IMR-90 (cell line): ENCODE measurements around the gene ARID4A. TPM values are rescaled to one million over a fixed set of nuclear protein-coding genes. Genes with fewer than 3 reads are reported as not detected.

ENCODE experiments used
- ATAC-seq: fragments of 200-7000 bp; cut with Tn5 transposase; 2 replicates; pipeline ENCODE4 v1.9.1; 2020; ENCODE audit warnings: low read depth, mild to moderate bottlenecking, moderate library complexity
- BruUV-seq: library from RNA; stranded (reverse); fragments of 400-500 nt; replicated peaks from 2 replicates; lab custom pipeline; 2021; lab: Mats Ljungman, UMichigan
- CTCF ChIA-PET: fragments of 300-600 bp; formaldehyde crosslinking; extraction: SDS; loops from one replicate; lab custom pipeline; 2021; ENCODE audit warnings: antibody characterized with exemption; lab: Yijun Ruan, JAX
- POLR2A ChIA-PET: fragments of 300-600 bp; sonication (Branson Sonifier 250); formaldehyde crosslinking; loops from one replicate; lab custom pipeline; 2022; ENCODE audit warnings: antibody characterized with exemption; ENCODE audit not compliant: unreplicated experiment; lab: Charles Lee
- DNase-seq: peaks from one replicate; pipeline ENCODE4 v3.0.0; 2013
- H2AFZ ChIP-seq: replicated peaks from 2 replicates; pipeline ENCODE3; 2013; ENCODE audit warnings: low read length, mild to moderate bottlenecking; ENCODE audit not compliant: poor library complexity
- H2AK5ac ChIP-seq: 2 replicates; pipeline ENCODE4 v1.6.1; 2013; ENCODE audit warnings: low read depth, low read length, inconsistent platforms
- H2AK9ac ChIP-seq: replicated peaks from 2 replicates; pipeline ENCODE3; 2013; ENCODE audit warnings: mild to moderate bottlenecking, low read depth, low read length, moderate library complexity; ENCODE audit not compliant: poor library complexity
- H2BK120ac ChIP-seq: 2 replicates; pipeline ENCODE4 v1.6.1; 2013; ENCODE audit warnings: low read depth, low read length, inconsistent platforms
- H2BK15ac ChIP-seq: 3 replicates; pipeline ENCODE4 v1.6.1; 2013; ENCODE audit warnings: low read depth, low read length, inconsistent platforms
- H2BK20ac ChIP-seq: 2 replicates; pipeline ENCODE4 v1.6.1; 2013; ENCODE audit warnings: low read depth, mild to moderate bottlenecking, inconsistent platforms, low read length, moderate library complexity
- H2BK5ac ChIP-seq: 2 replicates; pipeline ENCODE4 v1.6.1; 2013; ENCODE audit warnings: mild to moderate bottlenecking, low read depth, low read length, inconsistent platforms; ENCODE audit not compliant: poor library complexity, severe bottlenecking
- H3K14ac ChIP-seq: replicated peaks from 2 replicates; pipeline ENCODE4 v1.6.1; 2013; ENCODE audit warnings: low read depth, low read length, inconsistent platforms
- H3K18ac ChIP-seq: 2 replicates; pipeline ENCODE4 v1.6.1; 2013; ENCODE audit warnings: low read depth, low read length, control low read depth
- H3K23ac ChIP-seq: 2 replicates; pipeline ENCODE4 v1.6.1; 2013; ENCODE audit warnings: low read depth, low read length, inconsistent platforms
- H3K27ac ChIP-seq: 2 replicates; pipeline ENCODE4 v1.5.1; 2013; ENCODE audit warnings: mild to moderate bottlenecking, control low read depth, low read length; ENCODE audit not compliant: insufficient read depth
- H3K27me3 ChIP-seq: 2 replicates; pipeline ENCODE4 v1.6.1; 2013; ENCODE audit warnings: low read length; ENCODE audit not compliant: control insufficient read depth, insufficient read depth
- H3K36me3 ChIP-seq: 2 replicates; pipeline ENCODE4 v1.6.1; 2013; ENCODE audit warnings: low read length, mixed read lengths; ENCODE audit not compliant: control insufficient read depth, insufficient read depth
- H3K4ac ChIP-seq: 2 replicates; pipeline ENCODE4 v1.6.1; 2013; ENCODE audit warnings: low read depth, low read length, inconsistent platforms
- H3K4me1 ChIP-seq: 2 replicates; pipeline ENCODE4 v1.6.1; 2013; ENCODE audit warnings: low read length, mixed read lengths; ENCODE audit not compliant: control insufficient read depth, insufficient read depth
- H3K4me2 ChIP-seq: 2 replicates; pipeline ENCODE4 v1.6.1; 2013; ENCODE audit warnings: low read depth, mild to moderate bottlenecking, control low read depth, low read length, moderate library complexity
- H3K4me3 ChIP-seq: 2 replicates; pipeline ENCODE4 v1.5.1; 2013; ENCODE audit warnings: low read depth, mild to moderate bottlenecking, control low read depth, low read length, moderate library complexity; ENCODE audit not compliant: insufficient read depth
- H3K56ac ChIP-seq: 2 replicates; pipeline ENCODE4 v1.6.1; 2013; ENCODE audit warnings: low read length, inconsistent platforms; ENCODE audit not compliant: insufficient read depth; ENCODE audit errors: extremely low read depth
- H3K79me1 ChIP-seq, 2 experiments: 2 replicates each; pipeline ENCODE4 v1.6.1; 2013; ENCODE audit warnings: low read length in 2 of 2, inconsistent platforms in 1 of 2, low read depth in 1 of 2
- H3K9ac ChIP-seq: 2 replicates; pipeline ENCODE4 v1.6.1; 2013; ENCODE audit warnings: low read depth, low read length, control low read depth
- H3K9me1 ChIP-seq: 2 replicates; pipeline ENCODE4 v1.6.1; 2013; ENCODE audit warnings: low read length, inconsistent platforms; ENCODE audit not compliant: insufficient read depth
- H3K9me3 ChIP-seq: 2 replicates; pipeline ENCODE4 v1.6.1; 2013; ENCODE audit warnings: low read length; ENCODE audit not compliant: control insufficient read depth, insufficient read depth
- H4K20me1 ChIP-seq: 2 replicates; pipeline ENCODE4 v1.6.1; 2013; ENCODE audit warnings: low read length, inconsistent platforms; ENCODE audit not compliant: insufficient read depth
- H4K5ac ChIP-seq: 2 replicates; pipeline ENCODE4 v1.6.1; 2013; ENCODE audit warnings: mild to moderate bottlenecking, low read depth, low read length, control low read depth
- H4K8ac ChIP-seq, 2 experiments: 2 replicates each; pipeline ENCODE4 v1.6.1; 2013; ENCODE audit warnings: low read depth in 2 of 2, low read length in 2 of 2, control low read depth in 1 of 2, inconsistent platforms in 1 of 2
- H4K91ac ChIP-seq: 2 replicates; pipeline ENCODE4 v1.6.1; 2013; ENCODE audit warnings: low read depth, low read length, inconsistent platforms; ENCODE audit not compliant: insufficient read depth
- CEBPB ChIP-seq: IDR thresholded peaks from 2 replicates; pipeline ENCODE4 v1.6.1; 2012; ENCODE audit warnings: low read depth, low read length, improper control_type of control experiment
- MXI1 ChIP-seq: IDR thresholded peaks from 2 replicates; pipeline ENCODE4 v1.6.1; 2012; ENCODE audit warnings: low read depth, mild to moderate bottlenecking, low read length, moderate library complexity, borderline replicate concordance
- RFX5 ChIP-seq: IDR thresholded peaks from 2 replicates; pipeline ENCODE4 v1.8.0; 2012; ENCODE audit warnings: low read depth, mild to moderate bottlenecking, low read length, moderate library complexity
- WGBS, 2 experiments: methylation state at CpG; one replicate each; pipeline versions ENCODE4 v1.1.5 to v1.1.7; 2013; ENCODE audit warnings: missing lambda C conversion rate in 2 of 2; ENCODE audit not compliant: insufficient read length in 1 of 2; ENCODE audit errors: extremely low coverage in 2 of 2; 5-methylcytosine and 5-hydroxymethylcytosine counted together
- dilution Hi-C: fragments of 300-500 bp; cut with HindIII; formaldehyde crosslinking; loops from one replicate; pipeline ENCODE4 v1.14.3; 2018; ENCODE audit warnings: low sequenced_read_pairs; ENCODE audit not compliant: unreplicated experiment
- in situ Hi-C: fragments of 300-500 bp; cut with MboI; formaldehyde crosslinking; loops from 3 replicates; pipeline ENCODE4 v1.14.3; 2019; ENCODE audit warnings: low sequenced_read_pairs, inconsistent platforms, mixed read lengths
- intact Hi-C: fragments of 100-400 bp; cut with micrococcal nuclease; formaldehyde crosslinking; loops from 2 replicates; pipeline ENCODE4 v1.10.0; 2022
- polyA plus RNA-seq, 3 experiments: library from polyadenylated mRNA; depleted of rRNA; stranded (reverse); fragments of >200 nt; gene quantifications; 2 replicates each; pipeline ENCODE4 v1.2.3, GENCODE V29; 2012; ENCODE audit warnings: low replicate concordance in 1 of 3
- total RNA-seq: library from RNA; depleted of rRNA; stranded (reverse); fragments of >200 nt; gene quantifications from 2 replicates; pipeline ENCODE4 v1.2.3, GENCODE V29; 2012

Gene ARID4A
- total and polyA plus RNA-seq, 2 of the 4 experiments (the other 2 are of a cell fraction), result 3.3 to 3.8 TPM

DNA sequence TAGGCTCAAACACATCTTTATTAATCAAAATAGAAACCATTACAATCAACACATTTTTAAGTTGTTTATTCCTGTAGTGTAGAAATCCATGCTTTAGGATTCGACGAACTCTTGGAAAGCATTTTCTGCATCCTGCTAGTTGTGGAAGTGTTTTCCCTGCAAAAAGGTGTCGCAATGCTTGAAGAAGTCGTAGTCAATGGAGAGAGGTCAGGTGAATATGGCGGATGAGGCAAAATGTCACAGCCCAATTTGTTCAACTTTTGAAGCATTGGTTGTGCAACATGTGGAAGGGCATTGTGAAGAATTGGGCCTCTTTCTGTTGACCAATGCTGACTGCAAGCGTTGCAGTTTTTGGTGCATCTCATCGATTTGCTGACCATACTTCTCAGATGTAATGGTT is 4.2 kb upstream of the ARID4A start:
- H3K9me3 ChIP-seq, result no peaks in the 10 kb centered on the region
- CTCF ChIA-PET, result no interaction called here
- H2BK20ac ChIP-seq, result no peak overlapping the region
- H3K36me3 ChIP-seq, result peaks cover 30% of the 10 kb centered on the region
- H3K9me1 ChIP-seq, result peaks cover 7% of the 10 kb centered on the region; the same call in 1 of the 2 replicates
- H4K8ac ChIP-seq, result no peak overlapping the region
- 95% methylated on average over 6 of the region's 7 CpGs; no CpG with 5 or more reads in 1 of the 2 experiments for WGBS, 2 experiments
- no peak overlapping the region for H2AK9ac ChIP-seq
- no peaks in the 10 kb centered on the region for H3K27me3 ChIP-seq
- H4K91ac ChIP-seq, result no peak overlapping the region
- H2BK5ac ChIP-seq, result no peak overlapping the region
- no peak overlapping the region for H3K27ac ChIP-seq
- H3K9ac ChIP-seq, result no peak overlapping the region
- no peak overlapping the region for H3K4ac ChIP-seq
- H2AFZ ChIP-seq, result no peak overlapping the region
- TF ChIP-seq MXI1 (no peak), RFX5 (no peak), CEBPB (peak; percentile 61; the same call in 1 of the 2 replicates)
- no peak overlapping the region for H3K56ac ChIP-seq
- DNase-seq (no peak), ATAC-seq (no peak)
- no peak overlapping the region for H2AK5ac ChIP-seq
- POLR2A ChIA-PET, result no interaction called here
- H3K14ac ChIP-seq, result no peak overlapping the region
- peaks cover 57% of the 10 kb centered on the region for H4K20me1 ChIP-seq
- BruUV-seq, result no TSS peak
- no peak overlapping the region for H3K4me2 ChIP-seq
- no peak overlapping the region for H2BK120ac ChIP-seq
- H3K23ac ChIP-seq, result no peak overlapping the region
- dilution Hi-C loops (no loop called here), in situ Hi-C loops (no loop called here), intact Hi-C loops (no loop called here)
- no peak overlapping the region for H3K18ac ChIP-seq
- no peaks in the 10 kb centered on the region for H3K4me1 ChIP-seq
- H3K4me3 ChIP-seq, result no peak overlapping the region
- H2BK15ac ChIP-seq, result no peak overlapping the region
- no peak overlapping the region for H4K5ac ChIP-seq
- H3K79me1 ChIP-seq, result peaks cover 10 to 28% of the 10 kb centered on the region in 2 experiments; a peak in 3 of 4 replicates
